Measurements from ENCODE around the gene STK25.

STK25 gene

DNA sequence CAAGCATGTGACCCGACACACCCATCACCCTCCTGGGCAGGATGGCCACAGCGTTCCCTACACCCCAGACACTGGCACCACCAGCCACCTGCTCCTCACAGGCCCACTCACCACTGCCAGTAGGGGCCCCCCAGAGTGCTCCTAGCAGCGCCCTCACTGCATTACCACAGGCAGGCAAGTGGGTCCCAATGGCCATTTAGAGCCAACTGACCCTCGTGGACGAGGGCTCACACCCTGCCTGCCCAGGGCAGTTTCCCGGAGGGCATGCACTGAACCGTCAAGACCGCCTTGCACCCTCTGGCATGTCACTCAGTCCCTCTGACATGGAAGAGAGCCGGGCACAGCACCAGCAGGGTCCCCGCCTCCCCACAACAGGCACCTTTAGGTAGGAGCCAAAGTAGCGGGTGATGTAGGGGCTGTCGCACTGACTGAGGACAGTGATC is 7.3 kb downstream of the STK25 start:
- TF ChIP-seq CTCF (conservative IDR thresholded peaks at IDR 0.05) (no peak), ZFX (IDR thresholded peaks at IDR 0.05) (no peak)
- no peak overlapping the region for H3K27ac ChIP-seq

- TF ChIP-seq CTCF (conservative IDR thresholded peaks at IDR 0.05) = no peak
- TF ChIP-seq ZFX (IDR thresholded peaks at IDR 0.05) = no peak
- no peak overlapping the region for H3K27ac ChIP-seq
These were observed 7.9 kb downstream of the STK25 start for GRCh38 chr2:241500431-241500975.

DNA sequence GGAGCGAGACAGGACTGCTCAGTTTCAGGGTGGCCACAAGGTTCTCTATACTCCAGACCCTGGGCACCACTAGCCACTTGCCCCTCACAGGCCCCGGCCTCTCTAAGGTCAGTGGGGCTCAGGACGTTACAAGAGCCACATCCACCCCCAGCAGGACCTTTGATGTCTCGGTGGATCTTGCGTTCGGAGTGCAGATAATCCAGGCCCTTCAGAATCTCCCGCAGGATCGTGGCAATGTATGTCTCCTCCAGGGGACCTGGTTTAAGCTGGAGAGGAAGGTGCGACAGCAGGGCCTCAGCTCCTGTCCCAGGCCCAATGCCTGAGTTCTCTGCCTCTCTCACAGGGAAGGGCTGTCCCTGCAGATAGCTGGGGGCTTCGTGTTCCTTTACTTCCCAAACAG is 8.4 kb downstream of the STK25 start:
- no peak overlapping the region for H3K27ac ChIP-seq

DNA sequence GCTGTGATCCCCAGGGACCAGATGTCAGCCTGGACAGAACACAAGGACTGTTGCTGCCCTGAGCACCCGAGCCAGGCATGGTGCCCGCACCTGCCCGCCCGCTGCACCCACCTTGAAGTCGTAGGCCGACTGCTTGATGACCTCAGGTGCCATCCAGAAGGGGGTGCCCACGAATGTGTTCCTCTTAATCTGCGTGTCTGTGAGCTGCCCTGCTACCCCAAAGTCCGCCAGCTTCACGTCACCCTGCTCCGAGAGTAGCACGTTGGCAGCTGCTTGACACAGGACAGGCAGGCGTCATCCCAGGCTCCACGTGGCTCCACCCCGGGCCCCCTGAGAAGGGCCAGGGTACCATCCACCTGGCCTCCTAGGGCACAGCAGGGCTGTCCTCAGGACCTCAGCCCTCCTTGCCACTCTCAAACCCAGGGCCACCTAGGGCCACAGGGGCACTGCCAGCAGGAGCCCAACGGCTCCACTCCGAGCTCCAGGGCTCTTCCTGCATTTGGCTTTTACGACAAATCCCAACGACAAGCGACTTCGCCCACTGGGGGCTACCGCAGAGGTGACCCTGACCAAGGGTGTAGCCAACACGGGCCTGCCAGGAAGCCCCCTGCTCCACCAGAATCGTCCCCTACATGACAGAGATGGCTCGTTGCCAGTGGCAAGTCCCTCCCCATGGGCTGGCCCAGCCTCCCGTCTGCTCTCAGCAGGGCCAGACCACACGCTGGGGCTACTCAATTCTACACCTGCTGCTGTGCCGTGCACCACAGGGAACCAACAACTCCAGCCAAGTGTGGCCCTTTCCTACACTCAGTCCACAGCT is 9.0 kb downstream of the STK25 start:
- H3K27ac ChIP-seq = no peak overlapping the region
- TF ChIP-seq ZFX (IDR thresholded peaks at IDR 0.05) (no peak), CTCF (conservative IDR thresholded peaks at IDR 0.05) (no peak)

More for the DNA sequence above, 8.4 kb downstream of the STK25 start:
- TF ChIP-seq CTCF (conservative IDR thresholded peaks at IDR 0.05) (no peak), ZFX (IDR thresholded peaks at IDR 0.05) (no peak)

DNA sequence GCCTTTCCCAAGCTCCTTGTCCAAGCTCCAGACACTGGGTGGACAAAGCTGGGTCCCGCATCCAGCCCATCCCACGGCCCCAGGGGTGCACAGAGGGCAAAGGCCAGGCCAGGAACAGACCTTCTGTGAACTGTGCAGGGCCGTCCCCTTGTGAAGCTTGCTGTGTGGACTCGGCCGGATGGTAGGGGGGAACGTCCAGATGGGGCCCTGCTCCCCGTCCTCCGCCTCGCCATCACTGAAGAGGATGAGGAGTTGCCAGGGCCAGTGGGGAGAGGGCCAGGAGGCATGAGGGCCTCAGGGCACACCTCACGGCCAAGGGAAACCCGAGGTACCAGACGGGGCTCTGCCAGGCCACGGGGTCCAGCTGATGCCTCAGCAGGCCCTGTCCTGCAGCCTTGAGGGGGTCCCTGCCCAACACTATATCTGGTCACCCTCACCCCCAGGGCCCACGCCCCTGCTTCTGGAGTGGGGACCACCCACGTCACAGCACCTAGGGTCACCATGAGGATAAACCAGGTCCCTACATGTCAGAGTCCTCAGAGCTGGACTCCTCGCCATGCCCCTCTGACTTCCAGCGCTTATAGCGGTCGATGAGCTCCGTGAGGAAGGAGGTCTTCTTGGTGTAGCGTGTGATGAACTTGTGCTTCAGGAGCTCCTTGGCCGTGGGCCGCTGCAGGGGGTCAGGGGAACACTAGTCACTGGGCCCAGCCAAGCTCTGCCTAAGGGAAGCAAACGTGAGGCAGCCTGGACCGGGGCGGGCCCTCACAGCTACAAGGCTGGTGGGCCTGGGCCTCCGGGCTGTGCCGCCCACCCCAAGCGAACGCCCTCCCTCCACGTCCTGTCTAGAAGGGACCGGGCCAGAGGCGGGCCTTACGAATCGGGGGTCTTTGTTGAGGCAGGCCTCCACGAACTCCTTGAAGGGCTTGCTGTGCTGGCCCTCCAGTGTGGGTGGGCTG is 10.0 kb downstream of the STK25 start:
- TF ChIP-seq ZFX (IDR thresholded peaks at IDR 0.05) (no peak), CTCF (conservative IDR thresholded peaks at IDR 0.05) (no peak)
- H3K27ac ChIP-seq = no peak overlapping the region

- TF ChIP-seq ZFX (IDR thresholded peaks at IDR 0.05) (no peak), CTCF (conservative IDR thresholded peaks at IDR 0.05) (no peak)
- no peak overlapping the region for H3K27ac ChIP-seq
These were observed 11.2 kb downstream of the STK25 start for GRCh38 chr2:241496904-241497877.

All from C4-2B (cell line).